Effector memory CD4-positive, alpha-beta T cell (primary cell): ENCODE measurements around the gene ZNF575.

Experiments
- DNase-seq, 3 donors: peaks; one replicate each; pipeline ENCODE4 v3.0.0-alpha.2; 2020
- H3K27ac ChIP-seq: 2 replicates; pipeline ENCODE4 v1.7.0; 2013; ENCODE audit warnings: mild to moderate bottlenecking, low read length, moderate library complexity; ENCODE audit not compliant: insufficient read depth, poor library complexity, severe bottlenecking
- H3K27me3 ChIP-seq: replicated peaks from 2 replicates; pipeline ENCODE4 v1.7.0; 2013; ENCODE audit warnings: mild to moderate bottlenecking, low read length; ENCODE audit not compliant: insufficient read depth, control insufficient read depth, poor library complexity, severe bottlenecking
- H3K36me3 ChIP-seq: 2 replicates; pipeline ENCODE4 v1.7.0; 2013; ENCODE audit warnings: mild to moderate bottlenecking, low read length, moderate library complexity; ENCODE audit not compliant: control insufficient read depth, insufficient read depth
- H3K4me1 ChIP-seq: 2 replicates; pipeline ENCODE4 v1.7.0; 2013; ENCODE audit warnings: low read length, mild to moderate bottlenecking; ENCODE audit not compliant: control insufficient read depth, insufficient read depth, poor library complexity, severe bottlenecking
- H3K4me3 ChIP-seq: 2 replicates; pipeline ENCODE4 v1.7.0; 2013; ENCODE audit warnings: low read length, low read depth, mild to moderate bottlenecking; ENCODE audit not compliant: insufficient read depth, poor library complexity, severe bottlenecking
- H3K9me3 ChIP-seq: 2 replicates; pipeline ENCODE4 v1.7.0; 2013; ENCODE audit warnings: mild to moderate bottlenecking, low read length, moderate library complexity; ENCODE audit not compliant: control insufficient read depth
- total RNA-seq, 3 donors: gene quantifications; one replicate each; lab custom pipeline; 2026; lab: John Stamatoyannopoulos, UW

The ZNF575 gene
- total RNA-seq, result 0.52 to 0.97 (median 0.52) reads per million in 3 donors

GRCh38 chr19:43532962-43533545 lies at the start of gene ZNF575:
Gene ZNF575 (plus strand): TSS chr19:43533188. CDS start chr19:43534423, 1,235 bp downstream.
- H3K4me3 ChIP-seq, result peak within 1 kb of the TSS; percentile 70
- H3K4me1 ChIP-seq, result peaks cover 10% of the 10 kb centered on the region
- no peaks in the 10 kb centered on the region for H3K27me3 ChIP-seq
- peak; percentile 64 to 68 (median 67) for DNase-seq
- peak within 1 kb of the TSS; percentile 62 for H3K27ac ChIP-seq
- no peaks in the 10 kb centered on the region for H3K9me3 ChIP-seq
- no peaks in the 10 kb centered on the region for H3K36me3 ChIP-seq

GRCh38 chr19:43483281-43483680 lies 49.7 kb upstream of the ZNF575 start:
- Histone ChIP-seq H3K27ac (no peak overlapping the region), H3K36me3 (peaks cover 4% of the 10 kb centered on the region), H3K9me3 (no peaks in the 10 kb centered on the region), H3K4me1 (no peaks in the 10 kb centered on the region), H3K27me3 (no peaks in the 10 kb centered on the region), H3K4me3 (no peak overlapping the region)
- DNase-seq, result no peak

GRCh38 chr19:43485951-43486350 lies 47.0 kb upstream of the ZNF575 start:
- H3K27ac ChIP-seq, result no peak overlapping the region
- no peak overlapping the region for H3K4me3 ChIP-seq
- no peak for DNase-seq
- no peaks in the 10 kb centered on the region for H3K27me3 ChIP-seq
- no peaks in the 10 kb centered on the region for H3K36me3 ChIP-seq
- H3K9me3 ChIP-seq, result no peaks in the 10 kb centered on the region
- H3K4me1 ChIP-seq, result no peaks in the 10 kb centered on the region

- no peaks in the 10 kb centered on the region for H3K4me1 ChIP-seq
These were observed 46.6 kb upstream of the ZNF575 start for GRCh38 chr19:43486412-43486811.

GRCh38 chr19:43488179-43488578 lies 44.8 kb upstream of the ZNF575 start:
- Histone ChIP-seq H3K27ac (no peak overlapping the region), H3K36me3 (no peaks in the 10 kb centered on the region), H3K4me1 (no peaks in the 10 kb centered on the region), H3K9me3 (no peaks in the 10 kb centered on the region), H3K27me3 (no peaks in the 10 kb centered on the region), H3K4me3 (no peak overlapping the region)
- no peak for DNase-seq

More at GRCh38 chr19:43486412-43486811, 46.6 kb upstream of the ZNF575 start:
- Histone ChIP-seq H3K27ac (no peak overlapping the region), H3K36me3 (no peaks in the 10 kb centered on the region), H3K4me3 (no peak overlapping the region), H3K27me3 (no peaks in the 10 kb centered on the region), H3K9me3 (no peaks in the 10 kb centered on the region)
- no peak for DNase-seq

- Histone ChIP-seq H3K27ac (no peak overlapping the region), H3K4me3 (no peak overlapping the region), H3K36me3 (peaks cover 5% of the 10 kb centered on the region), H3K27me3 (no peaks in the 10 kb centered on the region), H3K9me3 (no peaks in the 10 kb centered on the region), H3K4me1 (no peaks in the 10 kb centered on the region)
- DNase-seq, result no peak
These were observed 43.7 kb upstream of the ZNF575 start for GRCh38 chr19:43489310-43489709.

GRCh38 chr19:43489979-43490599 lies 42.9 kb upstream of the ZNF575 start:
- no peak for DNase-seq
- H3K4me3 ChIP-seq, result no peak overlapping the region
- no peak overlapping the region for H3K27ac ChIP-seq
- no peaks in the 10 kb centered on the region for H3K9me3 ChIP-seq
- H3K36me3 ChIP-seq, result peaks cover 13% of the 10 kb centered on the region
- no peaks in the 10 kb centered on the region for H3K27me3 ChIP-seq
- H3K4me1 ChIP-seq, result no peaks in the 10 kb centered on the region

- Histone ChIP-seq H3K27me3 (no peaks in the 10 kb centered on the region), H3K9me3 (no peaks in the 10 kb centered on the region), H3K36me3 (peaks cover 20% of the 10 kb centered on the region), H3K27ac (no peak overlapping the region), H3K4me3 (no peak overlapping the region), H3K4me1 (no peaks in the 10 kb centered on the region)
- DNase-seq, result no peak
These were observed 42.2 kb upstream of the ZNF575 start for GRCh38 chr19:43490759-43491158.

- no peaks in the 10 kb centered on the region for H3K27me3 ChIP-seq
- no peaks in the 10 kb centered on the region for H3K4me1 ChIP-seq
- no peak for DNase-seq
- H3K4me3 ChIP-seq, result no peak overlapping the region
- H3K36me3 ChIP-seq, result peaks cover 37% of the 10 kb centered on the region
- H3K9me3 ChIP-seq, result no peaks in the 10 kb centered on the region
- H3K27ac ChIP-seq, result no peak overlapping the region
These were observed 37.9 kb upstream of the ZNF575 start for GRCh38 chr19:43495082-43495481.

- H3K27ac ChIP-seq, result no peak overlapping the region
- H3K4me3 ChIP-seq, result no peak overlapping the region
- no peaks in the 10 kb centered on the region for H3K27me3 ChIP-seq
- H3K4me1 ChIP-seq, result no peaks in the 10 kb centered on the region
- DNase-seq, result no peak
- no peaks in the 10 kb centered on the region for H3K9me3 ChIP-seq
- H3K36me3 ChIP-seq, result peaks cover 37% of the 10 kb centered on the region
These were observed 36.0 kb upstream of the ZNF575 start for GRCh38 chr19:43496960-43497359.
